Smooth muscle cell (in vitro differentiated cells): ENCODE measurements around the gene BAZ1B. TPM values are rescaled to one million over a fixed set of nuclear protein-coding genes. Genes with fewer than 3 reads are reported as not detected.

ENCODE experiments used
- DNase-seq: peaks from one replicate; lab custom pipeline; 2025; ENCODE audit not compliant: unreplicated experiment; lab: John Stamatoyannopoulos, UW
- H2AFZ ChIP-seq: fragments of 200-600 bp; sonication (generic); 2 replicates; pipeline ENCODE4 v1.6.0; 2016; ENCODE audit warnings: antibody characterized with exemption, low read depth, mild to moderate bottlenecking
- H3F3A ChIP-seq: fragments of 200-600 bp; sonication (generic); 2 replicates; pipeline ENCODE4 v1.6.0; 2017; ENCODE audit warnings: antibody characterized with exemption, low read depth
- H3K27ac ChIP-seq: fragments of 200-600 bp; sonication (generic); 2 replicates; pipeline ENCODE4 v1.5.1; 2016; ENCODE audit warnings: low read depth, mild to moderate bottlenecking
- H3K27me3 ChIP-seq: fragments of 200-600 bp; sonication (generic); 2 replicates; pipeline ENCODE4 v1.6.1; 2016; ENCODE audit warnings: low read depth, mild to moderate bottlenecking
- H3K36me3 ChIP-seq: fragments of 200-600 bp; sonication (generic); 2 replicates; pipeline ENCODE4 v1.5.1; 2016; ENCODE audit warnings: low read depth
- H3K4me1 ChIP-seq: fragments of 200-600 bp; sonication (generic); 2 replicates; pipeline ENCODE4 v1.5.1; 2016; ENCODE audit warnings: low read depth
- H3K4me2 ChIP-seq: fragments of 200-600 bp; sonication (generic); 2 replicates; pipeline ENCODE4 v1.6.0; 2016; ENCODE audit warnings: mild to moderate bottlenecking
- H3K4me3 ChIP-seq: fragments of 200-600 bp; sonication (generic); 2 replicates; pipeline ENCODE4 v1.5.1; 2016; ENCODE audit warnings: mild to moderate bottlenecking
- H3K79me2 ChIP-seq: fragments of 200-600 bp; sonication (generic); 2 replicates; pipeline ENCODE4 v1.6.0; 2016; ENCODE audit warnings: low read depth, mild to moderate bottlenecking
- H3K9ac ChIP-seq: fragments of 200-600 bp; sonication (generic); 2 replicates; pipeline ENCODE4 v1.6.0; 2016; ENCODE audit warnings: low read depth
- H3K9me3 ChIP-seq: fragments of 200-600 bp; sonication (generic); replicated peaks from 2 replicates; pipeline ENCODE4 v1.5.1; 2016; ENCODE audit warnings: low read depth
- H4K20me1 ChIP-seq: fragments of 200-600 bp; sonication (generic); 2 replicates; pipeline ENCODE4 v1.6.0; 2016; ENCODE audit warnings: low read depth
- CTCF ChIP-seq: fragments of 200-600 bp; sonication (generic); IDR thresholded peaks from 2 replicates; pipeline ENCODE4 v1.5.1; 2017; ENCODE audit warnings: borderline replicate concordance, mild to moderate bottlenecking, antibody characterized with exemption; ENCODE audit not compliant: insufficient read depth, poor library complexity, severe bottlenecking
- WGBS: methylation state at CpG from one replicate; pipeline ENCODE4 v1.1.7; 2016; ENCODE audit warnings: low lambda C conversion rate; 5-methylcytosine and 5-hydroxymethylcytosine counted together
- polyA plus RNA-seq: library from polyadenylated mRNA; unstranded; fragments of >200 nt; fragmentation: Nextera tagmentation; extraction: Ambion mirVana; gene quantifications from 2 replicates; pipeline ENCODE4 v1.2.1, GENCODE V29; 2016
- total RNA-seq: library from RNA; depleted of rRNA; stranded (reverse); fragments of >200 nt; gene quantifications from 2 replicates; pipeline ENCODE4 v1.2.3, GENCODE V29; 2014

Gene BAZ1B
- total and polyA plus RNA-seq, 2 experiments from 2014 or later: 20.1 to 43.9 TPM

GRCh38 chr7:73549176-73549575 is 27.1 kb upstream of the BAZ1B start:
- Histone ChIP-seq H3K4me2 (no peak overlapping the region), H3K79me2 (peaks cover 91% of the 10 kb centered on the region), H3F3A (no peaks in the 10 kb centered on the region), H3K9me3 (no peaks in the 10 kb centered on the region), H3K36me3 (peaks cover 15% of the 10 kb centered on the region), H3K9ac (no peak overlapping the region), H3K4me1 (no peaks in the 10 kb centered on the region), H3K4me3 (no peak overlapping the region), H2AFZ (no peak overlapping the region), H3K27me3 (no peaks in the 10 kb centered on the region), H4K20me1 (peaks cover 66% of the 10 kb centered on the region), H3K27ac (no peak overlapping the region)
- no peak for DNase-seq
- WGBS: 97% methylated on average over 4 of the region's 4 CpGs
- TF ChIP-seq CTCF: no peak

- H3K4me2 ChIP-seq: no peak overlapping the region
- no peaks in the 10 kb centered on the region for H3K4me1 ChIP-seq
- no peak overlapping the region for H2AFZ ChIP-seq
- no peaks in the 10 kb centered on the region for H3K27me3 ChIP-seq
- no peaks in the 10 kb centered on the region for H3K9me3 ChIP-seq
- no peak overlapping the region for H3K9ac ChIP-seq
- peaks cover 61% of the 10 kb centered on the region for H4K20me1 ChIP-seq
- H3K79me2 ChIP-seq: peaks cover 80% of the 10 kb centered on the region
- 95% methylated on average over 9 of the region's 9 CpGs for WGBS
- DNase-seq: no peak
- no peak overlapping the region for H3K4me3 ChIP-seq
- H3K27ac ChIP-seq: no peak overlapping the region
- TF ChIP-seq CTCF: no peak
- H3F3A ChIP-seq: no peaks in the 10 kb centered on the region
- peaks cover 15% of the 10 kb centered on the region for H3K36me3 ChIP-seq
These were observed 25.7 kb upstream of the BAZ1B start for GRCh38 chr7:73547841-73548240.

GRCh38 chr7:73544678-73545077 is 22.6 kb upstream of the BAZ1B start:
- Histone ChIP-seq H3K4me1 (no peaks in the 10 kb centered on the region), H3F3A (no peaks in the 10 kb centered on the region), H3K9ac (no peak overlapping the region), H3K4me3 (no peak overlapping the region), H3K27ac (no peak overlapping the region), H3K36me3 (peaks cover 5% of the 10 kb centered on the region), H3K79me2 (peaks cover 54% of the 10 kb centered on the region), H4K20me1 (peaks cover 59% of the 10 kb centered on the region), H3K4me2 (no peak overlapping the region), H3K27me3 (no peaks in the 10 kb centered on the region), H3K9me3 (no peaks in the 10 kb centered on the region), H2AFZ (no peak overlapping the region)
- no peak for TF ChIP-seq CTCF
- 100% methylated on average over 2 of the region's 2 CpGs for WGBS
- no peak for DNase-seq

- H3K36me3 ChIP-seq: no peaks in the 10 kb centered on the region
- H3K4me3 ChIP-seq: no peak overlapping the region
- no peaks in the 10 kb centered on the region for H3K27me3 ChIP-seq
- no peaks in the 10 kb centered on the region for H3F3A ChIP-seq
- DNase-seq: no peak
- H3K4me1 ChIP-seq: no peaks in the 10 kb centered on the region
- no peak overlapping the region for H2AFZ ChIP-seq
- peaks cover 33% of the 10 kb centered on the region for H4K20me1 ChIP-seq
- 97% methylated on average over 10 of the region's 10 CpGs for WGBS
- TF ChIP-seq CTCF: no peak
- peaks cover 27% of the 10 kb centered on the region for H3K79me2 ChIP-seq
- no peak overlapping the region for H3K27ac ChIP-seq
- H3K9ac ChIP-seq: no peak overlapping the region
- no peak overlapping the region for H3K4me2 ChIP-seq
- no peaks in the 10 kb centered on the region for H3K9me3 ChIP-seq
These were observed 19.6 kb upstream of the BAZ1B start for GRCh38 chr7:73541722-73542121.
